HG02870 (cell line): ENCODE data around the gene NUDT1.

Experiments used
- ATAC-seq: cut with Tn5 transposase; IDR thresholded peaks from one replicate; pipeline ENCODE4 v1.9.1; 2021; ENCODE audit warnings: mild to moderate bottlenecking, moderate library complexity; ENCODE audit not compliant: unreplicated experiment

NUDT1 gene

DNA sequence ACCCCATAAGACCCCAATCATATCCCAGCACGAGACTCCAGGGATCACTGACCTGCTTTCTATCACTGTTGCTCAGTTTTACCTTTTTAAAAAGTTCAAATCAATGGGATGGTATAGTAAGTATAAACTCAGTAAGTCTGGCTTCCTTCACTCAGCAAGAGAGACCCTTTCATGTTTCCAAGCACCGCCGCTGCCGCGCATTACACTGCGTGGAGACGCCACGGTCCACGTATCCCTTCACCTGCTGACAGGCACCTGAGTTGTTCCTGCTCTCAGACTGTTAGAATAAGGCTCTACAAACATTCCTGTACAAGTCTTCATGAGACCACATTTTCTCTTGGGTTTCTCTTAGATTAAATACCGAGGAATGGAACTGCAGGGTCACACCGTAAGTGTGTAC lies 37.6 kb upstream of the NUDT1 start:
- ATAC-seq, result no peak

DNA sequence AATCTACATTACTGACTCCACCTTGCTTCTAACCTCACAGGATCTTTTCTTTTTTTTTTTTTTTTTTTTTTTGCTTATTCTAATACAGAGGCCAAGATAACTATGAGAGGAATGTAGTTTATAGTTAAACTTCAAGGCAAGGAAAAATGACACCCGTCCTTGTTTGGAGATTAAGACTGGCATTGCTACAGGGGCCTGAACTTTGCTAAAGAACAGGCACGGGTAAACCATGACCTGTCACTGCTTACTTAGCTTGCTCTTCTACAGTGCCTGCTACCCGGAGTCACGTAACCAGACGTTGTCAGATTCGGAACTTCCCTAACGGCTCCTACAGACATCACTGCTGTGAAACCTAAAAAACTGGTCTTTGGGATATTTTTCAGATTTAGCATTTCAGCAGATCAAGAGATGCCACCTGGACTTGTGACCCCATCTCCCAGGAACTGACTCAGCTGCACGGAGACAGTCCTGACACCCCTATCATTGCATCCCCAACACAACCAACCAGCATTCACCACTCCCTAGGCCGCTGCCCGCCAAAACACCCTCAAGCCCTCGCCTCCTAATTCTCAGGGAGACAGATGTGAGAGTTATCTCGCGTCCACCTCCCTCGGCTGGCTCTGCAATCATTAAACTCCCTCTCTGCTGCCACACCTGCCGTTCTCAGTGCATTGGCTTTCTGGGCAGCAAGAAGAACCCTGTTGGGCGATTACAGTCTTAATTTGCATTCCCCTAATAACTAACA lies 36.8 kb upstream of the NUDT1 start:
- no peak for ATAC-seq

DNA sequence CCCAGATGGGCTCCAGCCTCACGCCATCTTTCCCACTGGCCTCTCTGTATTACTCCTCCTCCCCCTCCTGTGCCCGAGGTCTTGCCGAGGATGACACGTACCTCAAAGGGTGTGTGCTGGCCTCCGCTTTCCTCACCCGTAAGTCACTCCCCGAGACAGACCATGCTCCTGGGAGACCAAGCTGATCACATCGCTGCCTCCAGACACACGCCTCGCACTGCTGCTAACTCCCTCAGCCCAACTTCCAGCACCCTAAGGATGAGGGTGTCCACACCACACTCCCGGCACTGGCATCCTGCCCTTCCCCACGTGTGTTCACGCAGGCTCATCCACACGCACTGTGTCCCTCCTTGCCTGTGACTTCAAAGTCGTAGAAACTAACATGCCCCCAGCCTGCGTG lies 33.3 kb upstream of the NUDT1 start:
- no peak for ATAC-seq

DNA sequence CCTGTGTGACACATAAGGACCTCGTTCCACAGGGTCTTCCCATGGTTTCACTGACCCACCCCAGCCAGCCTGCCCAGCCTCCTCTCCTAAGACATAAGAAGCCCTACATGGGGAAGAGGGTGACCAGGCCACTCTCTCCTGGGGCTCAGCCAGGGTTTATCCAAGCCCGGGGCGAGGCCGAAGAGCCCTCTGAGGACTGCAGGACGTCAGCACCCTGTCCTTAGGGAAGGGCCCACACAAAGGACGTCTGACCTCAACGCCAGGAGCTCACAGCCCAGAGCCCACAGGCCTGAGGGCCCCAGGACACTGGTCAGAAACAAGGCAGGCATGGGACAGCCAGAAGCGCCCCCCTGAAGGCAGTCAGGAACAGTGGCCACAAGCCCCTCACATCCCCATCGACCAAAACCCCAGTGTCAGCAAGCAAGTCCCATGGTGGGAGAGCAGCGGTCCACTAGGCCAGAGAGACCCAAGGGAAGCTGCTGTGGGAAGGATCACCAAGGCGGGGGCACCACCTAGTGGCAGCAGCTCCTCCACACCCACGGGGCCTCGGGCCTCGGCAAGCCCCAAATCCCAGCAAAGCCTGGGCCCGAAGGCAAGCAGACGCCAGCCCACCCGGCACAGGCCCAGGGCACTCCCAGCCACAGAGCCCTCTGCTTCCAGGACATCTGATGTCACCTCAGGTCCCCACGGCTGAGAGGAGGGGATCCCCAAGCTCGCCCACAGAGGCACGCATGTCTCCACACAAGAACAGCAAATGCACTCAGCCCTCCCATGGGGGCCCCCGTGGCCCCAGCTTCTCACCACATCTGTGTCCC lies 32.7 kb upstream of the NUDT1 start:
- peak; percentile 60 for ATAC-seq

DNA sequence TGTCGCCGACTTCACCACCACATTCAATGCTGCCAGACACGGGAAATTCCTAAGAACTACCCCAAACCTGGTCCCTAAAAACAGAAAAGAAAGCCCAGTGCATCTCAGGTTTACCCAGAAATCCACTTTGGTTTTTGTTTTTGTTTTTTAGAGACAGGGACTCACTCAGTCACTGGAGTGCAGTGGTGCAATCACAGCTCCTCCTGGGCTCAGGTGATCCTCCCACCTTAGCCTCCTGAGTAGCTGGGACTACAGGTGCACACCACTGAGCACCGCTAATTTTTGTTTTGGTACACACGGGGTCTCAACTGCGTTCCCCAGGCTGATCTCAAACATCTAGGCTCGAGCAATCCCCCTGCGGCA lies 32.1 kb upstream of the NUDT1 start:
- no peak for ATAC-seq

DNA sequence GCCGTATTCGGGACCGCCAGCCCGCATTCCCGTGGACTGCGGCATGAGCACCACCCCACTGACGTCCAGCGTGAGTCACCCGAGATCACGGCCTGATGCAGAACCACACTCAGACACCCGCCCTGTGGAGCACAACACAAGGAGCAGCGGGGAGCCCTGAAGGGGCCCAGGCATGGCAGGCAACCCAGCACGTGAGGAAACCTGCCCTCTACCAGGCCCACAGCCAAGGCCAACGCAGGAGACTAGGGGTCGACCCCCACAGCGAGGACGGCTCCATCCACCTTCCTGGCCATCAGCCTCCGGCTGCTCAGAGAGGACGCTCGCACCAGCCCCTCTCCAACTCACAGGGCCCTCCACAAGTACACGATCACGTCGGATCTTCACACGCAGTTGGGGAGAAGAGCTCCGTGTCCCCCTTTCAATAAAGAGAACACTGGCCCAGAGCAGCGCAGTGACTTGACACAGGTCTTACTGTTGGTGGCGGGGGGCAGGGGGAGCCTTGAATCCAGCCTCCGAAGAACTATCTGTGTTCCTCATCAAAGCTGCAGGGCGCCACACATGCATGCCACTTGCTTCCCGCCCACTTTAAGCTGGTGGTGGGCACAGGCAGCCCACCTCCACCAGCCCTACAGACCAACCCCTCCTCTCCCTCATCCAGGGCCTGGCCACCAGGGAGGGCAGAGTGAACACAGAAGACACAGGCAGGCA lies 31.3 kb upstream of the NUDT1 start:
- ATAC-seq, result no peak

DNA sequence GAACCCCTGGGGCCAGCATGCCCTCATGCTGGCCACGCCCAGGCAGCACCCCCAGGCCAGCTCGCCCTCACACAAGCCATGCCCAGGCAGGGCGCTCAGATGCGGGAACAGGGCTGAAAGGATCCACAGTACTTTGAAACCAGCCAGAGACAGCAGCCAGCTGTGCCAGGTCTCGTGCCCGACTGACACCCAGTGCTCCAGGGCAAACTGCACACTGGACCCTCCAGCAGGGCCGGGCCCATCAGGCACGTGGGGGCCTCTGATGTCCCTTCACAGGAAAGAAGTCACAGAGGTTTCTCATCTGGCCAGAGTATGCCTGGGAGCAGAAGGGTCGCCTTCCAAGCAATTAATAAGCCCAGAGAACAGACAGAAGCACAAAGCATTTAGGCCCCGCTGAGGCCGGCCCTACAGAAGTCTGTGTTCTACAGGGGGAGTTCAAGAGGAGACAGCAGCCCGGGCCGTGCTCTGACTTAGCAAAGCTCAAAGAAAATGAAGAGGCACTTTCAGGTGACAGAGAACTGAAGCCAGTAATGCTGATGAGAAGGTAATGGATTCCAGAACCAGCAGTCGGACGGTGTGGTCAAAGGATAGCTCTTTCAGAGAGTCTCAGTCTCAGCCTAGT lies 30.7 kb upstream of the NUDT1 start:
- no peak for ATAC-seq

DNA sequence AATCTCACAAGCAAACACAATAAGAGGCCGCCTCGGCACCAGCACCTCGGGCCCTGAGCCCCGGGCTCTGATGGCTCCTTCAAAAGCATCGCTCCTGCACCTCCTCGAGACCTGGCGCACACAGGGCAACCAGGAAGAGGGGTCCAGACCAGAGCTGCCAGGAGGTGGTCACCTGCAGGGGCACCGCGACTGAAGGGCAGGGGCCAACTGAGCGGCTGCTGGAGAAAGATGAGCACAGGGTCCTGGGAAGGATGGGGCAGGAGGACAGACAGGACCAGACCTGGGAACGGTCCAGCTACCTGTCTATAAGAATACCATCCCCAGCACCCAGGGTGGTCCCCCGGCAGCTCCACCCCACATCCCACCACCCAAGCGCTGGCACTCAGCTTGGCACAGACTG lies 30.1 kb upstream of the NUDT1 start:
- no peak for ATAC-seq

DNA sequence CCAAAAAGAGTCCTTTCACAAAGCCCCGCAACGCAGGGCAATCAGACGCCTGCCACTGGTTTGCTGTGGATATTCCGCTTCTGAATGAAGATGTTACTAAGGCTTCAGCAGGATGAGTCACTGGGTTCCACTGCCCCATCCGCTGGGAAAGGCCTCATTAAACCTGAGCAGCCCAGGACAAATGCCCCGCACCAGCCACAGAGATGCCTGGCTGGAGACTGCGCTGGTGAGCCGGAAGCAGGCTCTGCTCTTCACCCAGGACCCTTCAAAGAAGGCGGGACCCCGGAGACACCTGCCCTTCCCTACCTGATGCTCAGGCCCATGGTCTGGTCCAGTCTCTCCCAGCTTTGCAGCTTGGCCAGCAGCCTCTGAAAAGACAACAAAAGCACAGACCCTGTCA lies 29.1 kb upstream of the NUDT1 start:
- no peak for ATAC-seq

DNA sequence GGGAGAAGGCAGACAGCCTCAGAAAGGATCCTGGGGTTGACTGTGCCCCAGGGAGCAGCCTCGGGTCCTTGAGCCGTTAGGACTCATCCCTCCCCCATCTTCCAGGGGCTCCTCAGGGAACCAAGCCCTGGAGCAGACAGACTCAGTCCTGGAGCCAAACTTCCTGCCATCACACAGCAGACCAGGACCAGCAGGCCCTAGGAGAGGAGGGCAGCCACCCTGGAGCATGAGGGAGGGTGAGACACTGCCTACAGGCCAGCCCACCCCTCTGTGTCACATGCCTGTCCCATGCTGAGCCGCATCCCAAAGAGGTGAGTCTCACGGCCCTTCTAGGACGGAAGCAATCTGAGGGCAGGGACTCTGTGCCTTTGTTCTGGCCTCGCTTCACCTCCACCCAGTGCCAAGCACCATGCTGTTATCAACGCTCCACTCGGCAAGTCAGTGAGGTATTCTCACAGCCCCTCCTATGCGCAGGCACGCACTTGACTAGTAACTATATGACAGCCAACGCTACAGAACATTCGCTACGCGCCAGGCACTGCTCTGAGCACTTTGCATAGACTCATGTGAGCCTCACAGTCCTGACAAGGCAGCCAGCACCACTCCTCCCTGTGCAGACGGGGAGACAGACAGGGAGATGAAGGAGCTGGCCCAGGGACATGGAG lies 28.3 kb upstream of the NUDT1 start:
- no peak for ATAC-seq

DNA sequence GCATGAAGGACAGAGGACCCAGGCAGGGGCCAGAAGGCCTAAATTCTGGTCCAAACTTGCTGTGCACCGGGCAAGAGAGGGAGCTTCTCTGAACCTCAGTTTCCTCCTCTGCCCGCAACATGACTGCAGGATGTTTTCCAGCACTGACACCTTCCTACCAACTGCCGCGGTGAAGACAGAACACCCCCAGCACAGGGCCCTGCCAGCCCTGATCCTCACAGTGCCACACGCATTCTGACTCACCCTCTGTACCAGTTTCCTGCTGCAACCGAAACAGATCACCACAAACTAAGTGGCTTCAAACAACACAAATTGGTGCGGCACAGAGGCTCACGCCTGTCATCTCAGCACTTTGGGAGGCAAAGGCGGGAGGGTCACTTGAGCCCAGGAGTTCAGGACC lies 27.4 kb upstream of the NUDT1 start:
- ATAC-seq, result no peak

DNA sequence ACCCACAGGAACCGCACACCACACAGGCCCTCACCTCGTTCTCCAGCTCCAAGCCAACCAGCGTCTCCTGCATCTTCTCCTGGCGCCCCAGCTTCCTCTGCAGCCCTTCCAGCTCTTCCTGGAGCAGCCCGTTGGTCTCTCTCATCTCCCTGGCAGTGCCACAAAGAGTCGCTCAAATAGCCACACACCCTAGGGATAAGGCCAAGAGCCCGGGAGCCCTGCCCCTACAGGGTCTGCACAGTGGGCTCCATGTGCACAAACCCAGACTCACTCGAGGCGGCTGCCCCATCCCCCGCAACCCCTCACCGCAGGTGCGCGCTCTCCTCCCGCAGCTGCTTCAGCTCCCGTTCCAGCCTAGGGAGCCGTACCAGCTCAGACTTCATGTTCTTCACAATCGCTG lies 26.2 kb upstream of the NUDT1 start:
- ATAC-seq, result no peak

DNA sequence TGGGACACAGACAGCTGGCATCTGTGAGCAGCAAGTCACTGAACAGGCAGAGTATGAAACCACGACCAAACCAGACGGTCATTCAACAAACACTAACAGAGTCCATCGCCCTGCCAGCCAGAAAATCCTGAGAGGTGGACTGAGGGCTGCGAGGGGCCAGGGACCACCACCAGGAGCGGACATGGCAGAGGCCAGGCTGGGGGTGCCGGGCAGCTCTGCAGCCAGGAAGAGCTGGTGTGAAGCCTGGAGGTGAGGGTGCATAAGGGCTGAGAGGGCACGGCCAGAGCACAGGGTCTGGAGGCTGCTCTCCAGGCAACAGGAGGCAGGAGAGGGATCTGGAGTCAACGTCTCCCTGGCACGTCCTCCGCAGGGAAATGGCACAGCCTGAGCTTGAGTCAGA lies 24.8 kb upstream of the NUDT1 start:
- no peak for ATAC-seq

DNA sequence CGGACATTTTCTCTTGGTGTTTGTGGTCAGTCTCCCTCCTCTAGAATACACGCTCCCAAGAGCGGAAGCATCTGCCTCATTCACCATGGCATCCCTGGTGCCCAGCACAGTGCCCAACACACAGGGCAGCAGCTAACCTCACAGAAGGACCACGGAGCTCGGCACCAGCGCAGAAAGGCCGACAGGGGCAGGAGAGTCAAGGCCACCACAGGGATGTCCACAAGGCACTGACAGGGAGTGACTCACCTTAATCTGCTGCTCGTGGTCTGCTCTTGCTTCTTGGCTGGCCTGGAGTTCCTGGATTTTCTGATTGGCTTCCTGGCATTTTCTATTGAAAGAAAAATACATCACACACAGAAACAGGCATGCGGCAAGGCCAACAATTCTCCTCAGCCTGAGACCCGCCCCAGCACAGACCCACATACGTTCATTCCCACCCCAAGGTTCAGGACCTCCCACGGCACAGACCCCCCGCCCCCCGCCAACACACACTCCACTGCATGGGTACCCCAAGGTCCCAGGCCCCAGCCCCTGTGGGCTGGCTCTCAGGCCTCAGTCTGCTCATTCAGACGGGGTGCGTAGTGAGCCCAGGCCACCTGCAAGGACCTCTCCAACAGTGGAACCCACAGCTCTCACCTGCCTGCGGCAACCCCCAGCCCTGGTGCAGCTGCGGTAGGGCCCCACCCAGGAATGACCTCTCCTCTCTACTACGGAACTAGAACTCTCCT lies 24.1 kb upstream of the NUDT1 start:
- ATAC-seq, result no peak

DNA sequence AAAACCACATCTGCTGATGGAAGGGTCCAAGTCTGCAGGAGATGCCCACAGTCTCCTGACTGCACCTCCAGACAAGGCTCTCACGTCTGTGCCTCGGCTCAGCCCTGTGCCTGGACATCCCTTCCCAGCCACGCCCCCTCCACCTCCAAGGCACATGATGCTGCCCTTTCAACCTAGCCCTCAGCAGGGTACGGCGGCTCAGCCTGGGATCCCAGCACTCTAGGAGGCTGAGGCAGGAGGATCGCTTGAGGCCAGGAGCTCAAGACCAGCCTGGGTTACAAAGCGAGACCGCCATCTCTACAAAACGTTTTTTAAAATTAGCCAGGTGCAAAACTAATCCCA lies 23.6 kb upstream of the NUDT1 start:
- ATAC-seq, result no peak

DNA sequence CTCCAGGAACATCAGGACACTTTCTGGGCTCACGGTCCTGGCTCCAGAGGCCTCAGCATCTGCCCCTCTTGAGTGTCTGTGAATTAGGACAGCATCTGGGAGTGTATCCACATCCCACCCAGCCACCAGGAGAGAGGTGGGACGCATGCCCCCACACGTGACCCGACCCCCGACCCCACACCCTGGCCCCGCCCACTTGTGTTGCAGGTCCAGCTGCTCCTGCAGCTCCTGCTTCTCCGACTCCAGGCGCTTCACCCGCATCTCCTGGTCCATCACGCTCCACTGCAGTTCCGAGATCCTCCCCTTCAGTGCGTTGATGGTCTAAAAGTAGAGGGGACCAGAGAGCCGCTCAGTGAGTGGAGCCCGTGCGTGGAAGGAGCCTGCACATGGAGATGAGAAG lies 22.9 kb upstream of the NUDT1 start:
- ATAC-seq, result no peak

DNA sequence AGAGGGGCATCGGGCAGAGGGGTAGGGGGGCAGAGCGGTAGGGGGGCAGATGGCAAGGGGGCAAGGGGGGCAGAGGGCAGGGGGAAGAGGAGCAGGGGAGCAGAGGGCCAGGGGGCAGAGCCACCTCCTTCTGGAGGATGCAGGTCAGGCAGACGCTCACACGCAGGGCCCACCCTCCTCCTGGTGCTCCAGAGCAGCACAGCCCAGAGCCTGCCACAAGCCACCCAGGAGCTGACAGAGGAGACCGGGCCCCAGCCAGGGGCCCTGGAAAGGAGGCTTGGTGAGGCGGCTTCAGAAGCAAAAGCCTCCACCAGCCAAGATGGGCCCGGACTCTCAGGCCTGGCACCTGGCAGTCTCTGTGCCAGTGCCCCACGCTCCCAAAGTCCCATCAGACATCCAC lies 22.4 kb upstream of the NUDT1 start:
- ATAC-seq, result no peak

DNA sequence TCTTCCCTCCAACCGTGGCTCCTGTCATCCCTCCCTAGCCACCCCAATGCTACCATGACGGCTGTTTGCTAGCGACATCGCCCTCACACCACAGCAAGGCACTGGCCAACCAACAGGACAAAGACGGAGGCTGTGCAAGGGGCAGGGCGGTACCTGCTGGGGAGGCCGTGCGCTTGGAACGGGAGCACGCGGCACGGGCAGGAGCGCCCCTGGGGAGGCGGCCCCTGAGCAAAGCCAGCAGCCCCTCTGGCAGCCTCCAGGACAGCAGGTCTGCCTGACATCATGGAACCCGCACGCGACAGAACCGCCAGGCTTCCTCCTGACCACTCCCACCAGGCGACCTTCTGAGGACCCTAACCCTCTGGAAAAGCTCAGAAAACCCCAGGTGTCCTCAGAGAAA lies 22.0 kb upstream of the NUDT1 start:
- ATAC-seq, result no peak

DNA sequence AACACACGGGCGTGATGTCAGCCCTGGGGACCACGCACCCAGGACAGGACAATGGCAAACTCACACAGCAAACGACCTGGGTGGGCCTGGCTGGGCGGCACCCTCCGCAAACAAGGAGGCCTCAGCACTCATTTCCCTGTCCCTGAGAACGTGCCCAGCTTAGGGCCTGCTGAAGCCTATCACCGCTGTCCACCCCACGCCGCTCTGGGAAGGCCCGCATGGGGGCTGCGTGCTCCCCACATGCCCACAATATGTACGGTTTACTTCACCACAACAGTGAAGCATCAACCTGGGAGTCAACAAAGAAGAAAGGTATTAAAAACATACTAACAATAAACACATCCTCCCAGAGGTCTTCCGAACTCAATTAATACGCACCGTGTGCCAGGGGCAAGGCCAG lies 21.5 kb upstream of the NUDT1 start:
- no peak for ATAC-seq

DNA sequence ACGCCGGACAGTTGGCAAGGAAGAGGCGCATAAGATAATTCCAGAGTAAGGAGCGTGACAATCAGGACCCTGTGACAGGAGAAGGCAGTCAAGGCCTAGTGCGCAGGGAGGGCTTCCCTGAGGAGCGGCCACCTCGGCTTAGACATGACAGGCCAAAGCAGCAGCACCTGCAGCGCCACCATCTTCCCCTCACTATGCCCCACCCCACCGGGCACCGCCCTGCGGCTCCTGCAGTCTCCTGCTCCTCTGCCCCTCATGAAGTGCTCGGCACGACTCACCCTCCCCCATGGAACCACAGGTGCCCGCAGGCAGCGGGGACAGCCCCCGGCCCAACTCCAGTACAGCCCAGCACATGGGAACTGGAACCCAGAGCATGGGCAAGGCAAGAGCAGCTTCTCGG lies 21.1 kb upstream of the NUDT1 start:
- no peak for ATAC-seq

DNA sequence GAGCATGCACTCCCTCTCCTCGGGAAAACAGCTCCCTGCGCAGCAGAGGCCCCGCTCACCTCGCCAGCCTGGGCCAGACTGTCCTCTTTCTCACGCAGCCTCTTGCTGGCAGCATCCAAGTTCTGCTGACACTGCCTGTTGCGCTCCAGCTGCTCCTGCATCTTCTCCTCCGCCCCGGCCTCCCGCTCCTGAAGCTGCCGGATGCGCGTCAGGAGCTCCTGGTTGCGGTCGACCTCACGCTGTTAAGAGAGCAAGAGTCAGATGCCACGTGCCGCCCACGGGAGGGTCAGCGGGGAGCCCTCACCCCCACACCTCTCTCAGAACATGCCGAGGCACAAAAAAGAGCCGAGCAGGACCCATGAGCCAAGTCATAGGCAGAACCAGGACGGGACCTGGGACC lies 19.5 kb upstream of the NUDT1 start:
- ATAC-seq, result no peak
